ENCODE results near the gene FAM193A.
"Not testable (repeated sequence)": the region's sequence is repeated elsewhere in the genome, so short reads cannot be mapped to it uniquely, and the experiment has no call there.

FAM193A gene

GRCh38 chr4:2755821-2756690, 219.6 kb downstream of the FAM193A start, which contains the start of gene TNIP2:
TNIP2 (minus strand) TSS chr4:2756336; CDS start chr4:2756289, 47 bp downstream.
- DNase-seq: peak; percentile 76

GRCh38 chr4:2756691-2757350, 220.4 kb downstream of the FAM193A start:
- DNase-seq: no peak

GRCh38 chr4:2757426-2757825, 221.0 kb downstream of the FAM193A start:
- no peak for DNase-seq

- no peak for DNase-seq
Observed at GRCh38 chr4:2761035-2761923, 224.8 kb downstream of the FAM193A start.

- DNase-seq: no peak
Observed at GRCh38 chr4:2762048-2762447, 225.6 kb downstream of the FAM193A start.

GRCh38 chr4:2762486-2763370, 226.3 kb downstream of the FAM193A start:
- DNase-seq: not testable (repeated sequence)

- DNase-seq: no peak
Observed at GRCh38 chr4:2763511-2763967, 227.1 kb downstream of the FAM193A start.

- DNase-seq: no peak
Observed at GRCh38 chr4:2765832-2766526, 229.5 kb downstream of the FAM193A start.

- no peak for DNase-seq
Observed at GRCh38 chr4:2767046-2767704, 230.7 kb downstream of the FAM193A start.

- DNase-seq: no peak
Observed at GRCh38 chr4:2767705-2768074, 231.2 kb downstream of the FAM193A start.

GRCh38 chr4:2768124-2768523, 231.7 kb downstream of the FAM193A start:
- no peak for DNase-seq

GRCh38 chr4:2768921-2769336, 232.5 kb downstream of the FAM193A start:
- DNase-seq: no peak

GRCh38 chr4:2771264-2771663, 234.8 kb downstream of the FAM193A start:
- no peak for DNase-seq

GRCh38 chr4:2780643-2781042, 244.2 kb downstream of the FAM193A start:
- not testable (repeated sequence) for DNase-seq

- DNase-seq: no peak
Observed at GRCh38 chr4:2781911-2782310, 245.5 kb downstream of the FAM193A start.

Measured in activated CD8-positive, alpha-beta memory T cell treated with anti-CD3 and anti-CD28 coated beads, Interleukin-2, amount 50 U/mL, for 4 hours (primary cell).